Measurements from ENCODE around the gene PRKAR2B.

PRKAR2B gene

GRCh38 chr7:107162475-107162874 lies 118.0 kb downstream of the PRKAR2B start:
- no peaks in the 10 kb centered on the region for H3K9me3 ChIP-seq (ENCODE audit: control insufficient read depth in 2 of 2, low read length in 2 of 2)

GRCh38 chr7:107164092-107164491 lies 119.6 kb downstream of the PRKAR2B start:
- H3K9ac ChIP-seq (ENCODE audit: low read length in 2 of 2), result no peak overlapping the region
- H3K9me3 ChIP-seq (ENCODE audit: control insufficient read depth in 2 of 2, low read length in 2 of 2), result no peaks in the 10 kb centered on the region
- H3K4me3 ChIP-seq (ENCODE audit: low read length in 2 of 2), result no peak overlapping the region
- no peaks in the 10 kb centered on the region for H3K4me1 ChIP-seq (ENCODE audit: control insufficient read depth, insufficient read depth, low read length)
- no peak overlapping the region for H3K27ac ChIP-seq (ENCODE audit: low read length)
- peaks cover 0 to 8% of the 10 kb centered on the region in 2 donors for H3K36me3 ChIP-seq (ENCODE audit: control insufficient read depth in 2 of 2, insufficient read depth in 2 of 2, low read length in 2 of 2)
- no peaks in the 10 kb centered on the region for H3K27me3 ChIP-seq (ENCODE audit: control insufficient read depth in 1 of 2, insufficient read depth in 2 of 2, low read length in 2 of 2)

More at GRCh38 chr7:107162475-107162874, 118.0 kb downstream of the PRKAR2B start:
- Histone ChIP-seq H3K36me3 (ENCODE audit: control insufficient read depth in 2 of 2, insufficient read depth in 2 of 2, low read length in 2 of 2) (peaks cover 0 to 8% of the 10 kb centered on the region in 2 donors), H3K9ac (ENCODE audit: low read length in 2 of 2) (no peak overlapping the region), H3K27me3 (ENCODE audit: control insufficient read depth in 1 of 2, insufficient read depth in 2 of 2, low read length in 2 of 2) (no peaks in the 10 kb centered on the region), H3K4me3 (ENCODE audit: low read length in 2 of 2) (no peak overlapping the region), H3K27ac (ENCODE audit: low read length) (no peak overlapping the region), H3K4me1 (ENCODE audit: control insufficient read depth, insufficient read depth, low read length) (no peaks in the 10 kb centered on the region)

GRCh38 chr7:107165341-107165740 lies 120.8 kb downstream of the PRKAR2B start:
- no peak overlapping the region for H3K9ac ChIP-seq (ENCODE audit: low read length in 2 of 2)
- peaks cover 0 to 3% of the 10 kb centered on the region in 2 donors for H3K36me3 ChIP-seq (ENCODE audit: control insufficient read depth in 2 of 2, insufficient read depth in 2 of 2, low read length in 2 of 2)
- H3K4me1 ChIP-seq (ENCODE audit: control insufficient read depth, insufficient read depth, low read length), result peaks cover 1% of the 10 kb centered on the region
- no peaks in the 10 kb centered on the region for H3K27me3 ChIP-seq (ENCODE audit: control insufficient read depth in 1 of 2, insufficient read depth in 2 of 2, low read length in 2 of 2)
- H3K4me3 ChIP-seq (ENCODE audit: low read length in 2 of 2), result no peak overlapping the region
- H3K27ac ChIP-seq (ENCODE audit: low read length), result no peak overlapping the region
- no peaks in the 10 kb centered on the region for H3K9me3 ChIP-seq (ENCODE audit: control insufficient read depth in 2 of 2, low read length in 2 of 2)

- peak overlapping the region; percentile 98 for H3K27ac ChIP-seq (ENCODE audit: low read length)
- H3K4me3 ChIP-seq (ENCODE audit: low read length in 2 of 2), result peak overlapping the region; percentile 88 to 89
- H3K9ac ChIP-seq (ENCODE audit: low read length in 2 of 2), result peak overlapping the region; percentile 83 to 92
- peaks cover 3% of the 10 kb centered on the region for H3K4me1 ChIP-seq (ENCODE audit: control insufficient read depth, insufficient read depth, low read length)
- no peaks in the 10 kb centered on the region for H3K36me3 ChIP-seq (ENCODE audit: control insufficient read depth in 2 of 2, insufficient read depth in 2 of 2, low read length in 2 of 2)
- H3K27me3 ChIP-seq (ENCODE audit: control insufficient read depth in 1 of 2, insufficient read depth in 2 of 2, low read length in 2 of 2), result no peaks in the 10 kb centered on the region
- H3K9me3 ChIP-seq (ENCODE audit: control insufficient read depth in 2 of 2, low read length in 2 of 2), result no peaks in the 10 kb centered on the region
These were observed 122.4 kb downstream of the PRKAR2B start for GRCh38 chr7:107166736-107167426.

GRCh38 chr7:107167483-107168232 lies 123.2 kb downstream of the PRKAR2B start:
- Histone ChIP-seq H3K4me1 (ENCODE audit: control insufficient read depth, insufficient read depth, low read length) (peaks cover 3% of the 10 kb centered on the region), H3K36me3 (ENCODE audit: control insufficient read depth in 2 of 2, insufficient read depth in 2 of 2, low read length in 2 of 2) (no peaks in the 10 kb centered on the region), H3K9ac (ENCODE audit: low read length in 2 of 2) (peak overlapping the region; percentile 83 to 92), H3K27me3 (ENCODE audit: control insufficient read depth in 1 of 2, insufficient read depth in 2 of 2, low read length in 2 of 2) (no peaks in the 10 kb centered on the region), H3K4me3 (ENCODE audit: low read length in 2 of 2) (peak overlapping the region; percentile 88 to 89), H3K27ac (ENCODE audit: low read length) (peak overlapping the region; percentile 98), H3K9me3 (ENCODE audit: control insufficient read depth in 2 of 2, low read length in 2 of 2) (no peaks in the 10 kb centered on the region)

GRCh38 chr7:107168233-107169119 lies 124.0 kb downstream of the PRKAR2B start, which contains the start of gene HBP1:
Gene HBP1, plus strand, starts transcription at chr7:107169003. Its CDS starts 10,891 bp downstream, at chr7:107179894.
- no peaks in the 10 kb centered on the region for H3K9me3 ChIP-seq (ENCODE audit: control insufficient read depth in 2 of 2, low read length in 2 of 2)
- peaks cover 9% of the 10 kb centered on the region for H3K4me1 ChIP-seq (ENCODE audit: control insufficient read depth, insufficient read depth, low read length)
- no peaks in the 10 kb centered on the region for H3K27me3 ChIP-seq (ENCODE audit: control insufficient read depth in 1 of 2, insufficient read depth in 2 of 2, low read length in 2 of 2)
- peak within 1 kb of the TSS; percentile 88 to 92 for H3K9ac ChIP-seq (ENCODE audit: low read length in 2 of 2)
- peak within 1 kb of the TSS; percentile 98 for H3K27ac ChIP-seq (ENCODE audit: low read length)
- no peaks in the 10 kb centered on the region for H3K36me3 ChIP-seq (ENCODE audit: control insufficient read depth in 2 of 2, insufficient read depth in 2 of 2, low read length in 2 of 2)
- H3K4me3 ChIP-seq (ENCODE audit: low read length in 2 of 2), result peak within 1 kb of the TSS; percentile 88 to 95

- Histone ChIP-seq H3K27me3 (ENCODE audit: control insufficient read depth in 1 of 2, insufficient read depth in 2 of 2, low read length in 2 of 2) (no peaks in the 10 kb centered on the region), H3K4me3 (ENCODE audit: low read length in 2 of 2) (peak overlapping the region; percentile 88 to 95), H3K4me1 (ENCODE audit: control insufficient read depth, insufficient read depth, low read length) (peaks cover 10% of the 10 kb centered on the region), H3K36me3 (ENCODE audit: control insufficient read depth in 2 of 2, insufficient read depth in 2 of 2, low read length in 2 of 2) (no peaks in the 10 kb centered on the region), H3K9ac (ENCODE audit: low read length in 2 of 2) (peak overlapping the region; percentile 88 to 89), H3K27ac (ENCODE audit: low read length) (peak overlapping the region; percentile 94), H3K9me3 (ENCODE audit: control insufficient read depth in 2 of 2, low read length in 2 of 2) (no peaks in the 10 kb centered on the region)
These were observed 124.9 kb downstream of the PRKAR2B start for GRCh38 chr7:107169120-107170050.

- Histone ChIP-seq H3K27ac (ENCODE audit: low read length) (peak overlapping the region; percentile 94), H3K4me1 (ENCODE audit: control insufficient read depth, insufficient read depth, low read length) (peaks cover 12% of the 10 kb centered on the region), H3K9me3 (ENCODE audit: control insufficient read depth in 2 of 2, low read length in 2 of 2) (no peaks in the 10 kb centered on the region), H3K9ac (ENCODE audit: low read length in 2 of 2) (peak overlapping the region; percentile 76 to 88), H3K27me3 (ENCODE audit: control insufficient read depth in 1 of 2, insufficient read depth in 2 of 2, low read length in 2 of 2) (no peaks in the 10 kb centered on the region), H3K36me3 (ENCODE audit: control insufficient read depth in 2 of 2, insufficient read depth in 2 of 2, low read length in 2 of 2) (no peaks in the 10 kb centered on the region), H3K4me3 (ENCODE audit: low read length in 2 of 2) (peak overlapping the region; percentile 88 to 95)
These were observed 125.8 kb downstream of the PRKAR2B start for GRCh38 chr7:107170051-107170915.

- Histone ChIP-seq H3K27ac (ENCODE audit: low read length) (no peak overlapping the region), H3K4me1 (ENCODE audit: control insufficient read depth, insufficient read depth, low read length) (peaks cover 12% of the 10 kb centered on the region), H3K36me3 (ENCODE audit: control insufficient read depth in 2 of 2, insufficient read depth in 2 of 2, low read length in 2 of 2) (no peaks in the 10 kb centered on the region), H3K27me3 (ENCODE audit: control insufficient read depth in 1 of 2, insufficient read depth in 2 of 2, low read length in 2 of 2) (no peaks in the 10 kb centered on the region), H3K4me3 (ENCODE audit: low read length in 2 of 2) (no peak overlapping the region), H3K9ac (ENCODE audit: low read length in 2 of 2) (no peak overlapping the region), H3K9me3 (ENCODE audit: control insufficient read depth in 2 of 2, low read length in 2 of 2) (no peaks in the 10 kb centered on the region)
These were observed 127.0 kb downstream of the PRKAR2B start for GRCh38 chr7:107171496-107171895.

Measured in stomach smooth muscle (tissue), 2 donors.